Endodermal cell (in vitro differentiated cells): ENCODE data around the gene ALG8. TPM values are rescaled to one million over a fixed set of nuclear protein-coding genes. Genes with fewer than 3 reads are reported as not detected.

Experiments
- DNase-seq: peaks from one replicate; pipeline ENCODE4 v3.0.0-alpha.2; 2017
- H3K27ac ChIP-seq: 2 replicates; pipeline ENCODE4 v1.5.1; 2013; ENCODE audit warnings: mild to moderate bottlenecking, low read depth, low read length, moderate library complexity
- H3K27me3 ChIP-seq: 2 replicates; pipeline ENCODE4 v1.6.1; 2013; ENCODE audit warnings: mild to moderate bottlenecking, low read length, moderate library complexity; ENCODE audit not compliant: insufficient read depth, control insufficient read depth, poor library complexity, severe bottlenecking
- H3K36me3 ChIP-seq: 2 replicates; pipeline ENCODE4 v1.7.0; 2013; ENCODE audit warnings: mild to moderate bottlenecking, low read length, moderate library complexity; ENCODE audit not compliant: control insufficient read depth, insufficient read depth
- H3K4me1 ChIP-seq: one replicate; pipeline ENCODE4 v1.7.0; 2013; ENCODE audit warnings: low read length; ENCODE audit not compliant: control insufficient read depth, insufficient read depth
- H3K4me3 ChIP-seq: 2 replicates; pipeline ENCODE4 v1.5.1; 2013; ENCODE audit warnings: mild to moderate bottlenecking, low read length, moderate library complexity
- H3K9ac ChIP-seq: 2 replicates; pipeline ENCODE4 v1.6.1; 2013; ENCODE audit warnings: mild to moderate bottlenecking, low read length, moderate library complexity; ENCODE audit not compliant: poor library complexity, severe bottlenecking; ENCODE audit errors: extremely low read depth
- H3K9me3 ChIP-seq: 2 replicates; pipeline ENCODE4 v1.6.1; 2013; ENCODE audit warnings: mild to moderate bottlenecking, low read length, moderate library complexity; ENCODE audit not compliant: control insufficient read depth
- H3K27ac Mint-ChIP-seq: 2 replicates; pipeline ENCODE4 v1.8.0; 2020; ENCODE audit warnings: mixed read lengths
- H3K27me3 Mint-ChIP-seq: 2 replicates; pipeline ENCODE4 v1.8.0; 2021; ENCODE audit warnings: mild to moderate bottlenecking, mixed read lengths; ENCODE audit not compliant: insufficient read depth
- H3K36me3 Mint-ChIP-seq: 2 replicates; pipeline ENCODE4 v1.8.0; 2020; ENCODE audit warnings: low read depth, mixed read lengths
- H3K4me1 Mint-ChIP-seq: 2 replicates; pipeline ENCODE4 v1.8.0; 2020; ENCODE audit warnings: mixed read lengths
- H3K4me3 Mint-ChIP-seq: 2 replicates; pipeline ENCODE4 v1.8.0; 2020; ENCODE audit warnings: mild to moderate bottlenecking, moderate library complexity, mixed read lengths
- H3K9me3 Mint-ChIP-seq: 2 replicates; pipeline ENCODE4 v1.8.0; 2020; ENCODE audit warnings: mild to moderate bottlenecking, mixed read lengths
- WGBS, 2 experiments: methylation state at CpG; one replicate each; pipeline versions ENCODE4 v1.1.5 to v1.1.7; 2013; ENCODE audit warnings: missing lambda C conversion rate in 2 of 2, mixed read lengths in 1 of 2; ENCODE audit not compliant: insufficient coverage in 1 of 2, insufficient read length in 1 of 2; 5-methylcytosine and 5-hydroxymethylcytosine counted together
- total RNA-seq, 2 donors: library from RNA; stranded (reverse); fragmentation: NEBNext Ultra II Directional in 1 of 2; extraction: Animal tissue kit (Norgen Biotek cat#: 25700) in 1 of 2; gene quantifications; 2 replicates in 1 of 2; 3 replicates in 1 of 2; pipeline ENCODE4 v1.2.1, GENCODE V29; 2021
- TF ChIP-seq, protein P1 (sequence below): fragments of 200-600 bp; sonication (generic); conservative IDR thresholded peaks from 2 replicates; pipeline ENCODE4 v1.5.0; 2021; ENCODE audit warnings: antibody characterized with exemption, mild to moderate bottlenecking

ALG8 gene
- total RNA-seq, 2 donors from 2014 or later = 72.1 to 81.4 TPM

DNA sequence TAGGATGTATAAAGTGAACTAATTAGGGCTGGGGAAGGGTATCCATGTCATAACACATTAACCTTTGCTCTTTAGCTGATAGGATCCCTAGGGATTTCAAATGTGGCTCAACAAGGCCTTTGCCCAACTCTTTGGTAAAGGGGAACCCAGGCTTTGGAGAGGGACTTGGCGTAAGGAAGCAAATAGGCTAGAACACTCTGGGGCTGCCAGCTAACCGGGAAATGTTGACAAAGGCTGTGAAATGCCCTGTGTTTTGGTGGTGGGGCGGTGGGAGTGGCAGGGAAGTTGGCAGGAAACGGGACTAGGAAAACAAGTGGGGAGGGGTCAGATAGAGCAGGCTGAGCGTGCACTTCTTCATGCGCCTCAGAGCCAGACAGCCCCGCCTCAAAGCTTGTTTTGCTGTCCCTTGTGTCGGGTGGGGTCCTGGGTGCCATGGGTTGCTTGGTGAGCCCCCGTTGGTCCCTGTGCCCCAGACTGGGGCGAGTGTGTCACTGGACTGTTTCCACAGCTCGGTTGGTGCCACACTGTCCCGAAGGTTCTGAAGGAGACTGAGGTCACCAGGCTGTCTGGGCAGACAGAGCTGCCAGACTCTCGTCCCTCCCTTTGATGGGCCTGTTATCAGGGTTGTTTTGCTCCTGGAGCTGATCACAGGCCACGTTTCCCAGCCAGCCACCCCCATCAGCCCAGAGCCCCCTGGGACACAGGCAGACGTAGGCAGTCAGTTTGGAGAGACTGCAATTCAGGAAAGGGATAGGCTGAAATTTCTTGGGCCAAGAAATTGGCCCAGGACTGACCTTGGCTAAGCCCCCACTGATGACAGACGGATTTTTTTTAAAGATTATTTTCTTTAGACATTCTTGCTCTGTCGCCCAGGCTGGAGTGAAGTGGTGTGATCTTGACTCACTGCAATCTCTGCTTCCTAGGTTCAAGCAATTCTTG, 29.4 kb upstream of the ALG8 start:
- H3K27ac ChIP-seq = no peak overlapping the region
- no peaks in the 10 kb centered on the region for H3K27me3 ChIP-seq
- peaks cover 2% of the 10 kb centered on the region for H3K36me3 ChIP-seq
- H3K4me1 ChIP-seq = peaks cover 6% of the 10 kb centered on the region
- DNase-seq = no peak
- TF ChIP-seq, protein P1, sequence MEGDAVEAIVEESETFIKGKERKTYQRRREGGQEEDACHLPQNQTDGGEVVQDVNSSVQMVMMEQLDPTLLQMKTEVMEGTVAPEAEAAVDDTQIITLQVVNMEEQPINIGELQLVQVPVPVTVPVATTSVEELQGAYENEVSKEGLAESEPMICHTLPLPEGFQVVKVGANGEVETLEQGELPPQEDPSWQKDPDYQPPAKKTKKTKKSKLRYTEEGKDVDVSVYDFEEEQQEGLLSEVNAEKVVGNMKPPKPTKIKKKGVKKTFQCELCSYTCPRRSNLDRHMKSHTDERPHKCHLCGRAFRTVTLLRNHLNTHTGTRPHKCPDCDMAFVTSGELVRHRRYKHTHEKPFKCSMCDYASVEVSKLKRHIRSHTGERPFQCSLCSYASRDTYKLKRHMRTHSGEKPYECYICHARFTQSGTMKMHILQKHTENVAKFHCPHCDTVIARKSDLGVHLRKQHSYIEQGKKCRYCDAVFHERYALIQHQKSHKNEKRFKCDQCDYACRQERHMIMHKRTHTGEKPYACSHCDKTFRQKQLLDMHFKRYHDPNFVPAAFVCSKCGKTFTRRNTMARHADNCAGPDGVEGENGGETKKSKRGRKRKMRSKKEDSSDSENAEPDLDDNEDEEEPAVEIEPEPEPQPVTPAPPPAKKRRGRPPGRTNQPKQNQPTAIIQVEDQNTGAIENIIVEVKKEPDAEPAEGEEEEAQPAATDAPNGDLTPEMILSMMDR = no peak
- Mint-ChIP-seq H3K27me3 (no peaks in the 10 kb centered on the region), H3K4me1 (peaks cover 16% of the 10 kb centered on the region), H3K27ac (peak overlapping the region; percentile 48), H3K36me3 (peaks cover 3% of the 10 kb centered on the region), H3K9me3 (no peaks in the 10 kb centered on the region), H3K4me3 (no peak overlapping the region)
- H3K9me3 ChIP-seq = no peaks in the 10 kb centered on the region
- H3K9ac ChIP-seq = no peak overlapping the region
- WGBS, 2 experiments = 89 to 91% methylated on average over 12 to 17 of the region's 17 CpGs
- H3K4me3 ChIP-seq = no peak overlapping the region

DNA sequence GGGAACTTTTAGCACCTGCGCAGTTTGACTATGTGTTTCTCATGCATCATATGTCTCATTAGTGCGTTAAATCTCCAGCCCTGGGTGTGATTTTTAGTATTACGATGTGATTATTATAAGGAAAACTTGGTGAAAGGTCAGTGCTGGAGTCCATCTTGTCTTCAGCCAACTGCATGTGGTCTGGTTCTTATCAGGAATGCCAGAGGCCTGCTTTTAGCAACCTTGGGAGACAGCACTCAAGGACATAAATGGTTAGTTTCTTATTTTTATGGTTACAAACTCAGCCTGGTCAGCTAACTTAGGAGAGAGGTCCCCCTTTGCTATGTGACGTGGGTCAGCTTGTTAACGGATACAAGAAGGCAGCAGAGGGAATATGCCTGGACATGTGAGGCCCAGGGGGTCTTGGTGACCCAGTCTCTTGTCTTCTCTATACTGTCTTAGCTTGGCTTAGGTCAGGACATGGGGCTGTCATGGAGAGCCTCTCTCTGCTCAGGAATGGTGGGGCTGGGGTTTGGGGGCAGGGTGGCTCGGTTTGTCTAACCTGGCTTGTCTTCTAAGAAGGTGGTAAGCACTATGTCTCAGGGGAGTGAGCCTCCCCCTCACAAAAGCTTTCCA, 27.5 kb upstream of the ALG8 start:
- no peak overlapping the region for H3K27ac Mint-ChIP-seq
- Histone ChIP-seq H3K27me3 (no peaks in the 10 kb centered on the region), H3K4me1 (peaks cover 6% of the 10 kb centered on the region), H3K36me3 (no peaks in the 10 kb centered on the region), H3K9ac (no peak overlapping the region), H3K27ac (no peak overlapping the region), H3K9me3 (no peaks in the 10 kb centered on the region), H3K4me3 (no peak overlapping the region)
- no peaks in the 10 kb centered on the region for H3K9me3 Mint-ChIP-seq
- peaks cover 16% of the 10 kb centered on the region for H3K4me1 Mint-ChIP-seq
- no peaks in the 10 kb centered on the region for H3K36me3 Mint-ChIP-seq
- no peak for DNase-seq
- WGBS, 2 experiments = 90 to 100% methylated on average over 6 of the region's 6 CpGs
- TF ChIP-seq, protein P1 = no peak
- peaks cover 2% of the 10 kb centered on the region for H3K27me3 Mint-ChIP-seq
- H3K4me3 Mint-ChIP-seq = no peak overlapping the region

DNA sequence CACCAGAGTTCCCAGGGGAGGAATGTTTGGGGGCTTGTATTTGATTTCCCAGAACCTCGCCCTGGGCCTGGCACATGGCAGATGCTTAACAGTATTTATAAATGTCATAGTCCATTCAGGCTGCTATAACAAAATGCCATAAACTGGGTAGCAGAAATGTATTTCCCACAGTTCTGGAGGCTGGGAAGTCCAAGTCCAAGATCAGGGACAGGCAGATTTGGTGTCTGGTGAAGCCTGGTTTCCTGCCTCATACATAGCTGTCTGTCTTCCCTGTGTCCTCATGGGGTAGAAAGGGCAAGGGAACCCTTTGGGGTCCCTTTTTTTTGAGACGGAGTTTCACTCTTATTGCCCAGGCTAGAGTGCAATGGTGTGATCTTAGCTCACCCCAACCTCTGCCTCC, 25.0 kb upstream of the ALG8 start:
- no peak for DNase-seq
- Histone ChIP-seq H3K9ac (no peak overlapping the region), H3K4me1 (peaks cover 6% of the 10 kb centered on the region), H3K9me3 (no peaks in the 10 kb centered on the region), H3K27me3 (no peaks in the 10 kb centered on the region), H3K36me3 (no peaks in the 10 kb centered on the region), H3K4me3 (no peak overlapping the region), H3K27ac (no peak overlapping the region)
- H3K4me3 Mint-ChIP-seq = no peak overlapping the region
- 77 to 100% methylated on average over 1 to 2 of the region's 2 CpGs for WGBS, 2 experiments
- H3K9me3 Mint-ChIP-seq = no peaks in the 10 kb centered on the region
- H3K27ac Mint-ChIP-seq = no peak overlapping the region
- peaks cover 2% of the 10 kb centered on the region for H3K27me3 Mint-ChIP-seq
- peaks cover 16% of the 10 kb centered on the region for H3K4me1 Mint-ChIP-seq
- TF ChIP-seq, protein P1 = no peak
- H3K36me3 Mint-ChIP-seq = no peaks in the 10 kb centered on the region
